CD4-positive, CD25-positive, alpha-beta regulatory T cell (primary cell): Measurements from ENCODE around the gene GIMD1. TPM values are rescaled to one million over a fixed set of nuclear protein-coding genes. Genes with fewer than 3 reads are reported as not detected.
"Not testable (repeated sequence)": the region's sequence is repeated elsewhere in the genome, so short reads cannot be mapped to it uniquely, and the experiment has no call there.

Source experiments
- ATAC-seq, 2 donors: fragments of 150-1000 bp; cut with Tn5 transposase; one replicate each; pipeline ENCODE4 v1.10.0; 2021; ENCODE audit warnings: low read depth in 2 of 2, moderate number of reproducible peaks in 2 of 2, moderate library complexity in 1 of 2
- DNase-seq, 3 donors: peaks; one replicate each; pipeline versions ENCODE4 v3.0.0 to v3.0.0-alpha.2; 2012 to 2022; ENCODE audit warnings: mixed read lengths in 1 of 3
- H3K27ac ChIP-seq: one replicate; pipeline ENCODE4 v1.7.0; 2013; ENCODE audit warnings: mild to moderate bottlenecking, low read length; ENCODE audit not compliant: insufficient read depth, poor library complexity, severe bottlenecking
- H3K27me3 ChIP-seq: one replicate; pipeline ENCODE4 v1.7.0; 2013; ENCODE audit warnings: low read length; ENCODE audit not compliant: control insufficient read depth, insufficient read depth
- H3K36me3 ChIP-seq: one replicate; pipeline ENCODE4 v1.7.0; 2013; ENCODE audit warnings: mild to moderate bottlenecking, low read length, moderate library complexity; ENCODE audit not compliant: control insufficient read depth, insufficient read depth
- H3K4me1 ChIP-seq: 2 replicates; pipeline ENCODE4 v1.7.0; 2013; ENCODE audit warnings: mild to moderate bottlenecking, low read length; ENCODE audit not compliant: insufficient read depth, control insufficient read depth, poor library complexity, severe bottlenecking
- H3K4me3 ChIP-seq: one replicate; pipeline ENCODE4 v1.7.0; 2013; ENCODE audit warnings: low read depth, mild to moderate bottlenecking, low read length, moderate library complexity
- H3K9me3 ChIP-seq, 2 experiments: 1 replicate in 1 of 2; 2 replicates in 1 of 2; pipeline ENCODE4 v1.7.0; 2013; ENCODE audit warnings: low read length in 2 of 2, mild to moderate bottlenecking in 1 of 2, moderate library complexity in 1 of 2; ENCODE audit not compliant: control insufficient read depth in 2 of 2
- H3K27ac Mint-ChIP-seq, 3 donors: one replicate each; pipeline ENCODE4 v1.8.0; 2020 to 2022; ENCODE audit warnings: mild to moderate bottlenecking in 3 of 3, mixed read lengths in 3 of 3, moderate library complexity in 2 of 3
- H3K27me3 Mint-ChIP-seq: one replicate; pipeline ENCODE4 v1.8.0; 2022; ENCODE audit warnings: mild to moderate bottlenecking, mixed read lengths
- H3K36me3 Mint-ChIP-seq: one replicate; pipeline ENCODE4 v1.8.0; 2020; ENCODE audit warnings: mixed read lengths
- H3K4me1 Mint-ChIP-seq, 4 donors: one replicate each; pipeline ENCODE4 v1.8.0; 2020 to 2022; ENCODE audit warnings: mixed read lengths in 4 of 4, mild to moderate bottlenecking in 1 of 4
- H3K4me3 Mint-ChIP-seq, 4 donors: one replicate each; pipeline ENCODE4 v1.8.0; 2020 to 2022; ENCODE audit warnings: mild to moderate bottlenecking in 4 of 4, mixed read lengths in 4 of 4, moderate library complexity in 3 of 4
- H3K9me3 Mint-ChIP-seq, 7 donors: one replicate each; pipeline ENCODE4 v1.8.0; 2020 to 2022; ENCODE audit warnings: mixed read lengths in 7 of 7, mild to moderate bottlenecking in 3 of 7, moderate library complexity in 2 of 7
- polyA plus RNA-seq, 4 donors: library from polyadenylated mRNA; unstranded; fragments of 300-500 nt; fragmentation: Illumina TruSeq; gene quantifications; one replicate each; pipeline ENCODE4 v1.2.3, GENCODE V29; 2021
- total RNA-seq: library from RNA; stranded (reverse); gene quantifications from one replicate; pipeline ENCODE4 v1.2.3, GENCODE V29; 2022

The GIMD1 gene
- total and polyA plus RNA-seq, 5 donors from 2014 or later: not detected

DNA sequence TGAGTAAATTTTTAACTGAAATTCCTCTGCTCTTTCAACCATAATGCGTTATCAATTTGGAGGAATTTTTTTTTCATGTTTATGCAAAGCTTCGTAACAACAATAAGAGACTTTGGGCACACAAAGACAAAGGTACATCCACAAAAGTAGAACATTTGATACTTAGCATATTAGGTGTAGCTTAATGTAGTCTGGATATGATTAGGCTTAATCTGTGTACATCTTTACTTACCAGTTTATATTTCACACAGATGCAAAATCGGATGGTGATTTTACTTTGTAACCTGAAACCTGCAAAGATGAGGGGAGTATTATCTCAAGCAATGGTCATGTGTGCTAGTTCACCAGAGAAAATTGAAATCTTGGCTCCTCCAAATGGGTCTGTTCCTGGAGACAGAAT lies 32.0 kb downstream of the GIMD1 start:
- Histone ChIP-seq H3K4me1 (peaks cover 11% of the 10 kb centered on the region), H3K36me3 (peaks cover 81% of the 10 kb centered on the region), H3K4me3 (no peak overlapping the region), H3K27me3 (no peaks in the 10 kb centered on the region), H3K27ac (no peak overlapping the region), H3K9me3 (peaks cover 4 to 11% of the 10 kb centered on the region in 2 experiments)
- Mint-ChIP-seq H3K4me1 (peaks cover 21 to 45% (median 36%) of the 10 kb centered on the region in 4 donors), H3K4me3 (no peak overlapping the region), H3K27me3 (no peaks in the 10 kb centered on the region), H3K9me3 (peaks cover 0 to 14% (median 9%) of the 10 kb centered on the region in 7 donors), H3K36me3 (peaks cover 76% of the 10 kb centered on the region), H3K27ac (no peak overlapping the region)
- DNase-seq: no peak
- ATAC-seq: no peak

GRCh38 chr4:106334741-106335470 lies 33.7 kb downstream of the GIMD1 start:
- H3K27ac ChIP-seq: no peak overlapping the region
- no peak overlapping the region for H3K4me3 ChIP-seq
- no peak overlapping the region for H3K4me3 Mint-ChIP-seq
- H3K9me3 Mint-ChIP-seq: peaks cover 0 to 14% (median 5%) of the 10 kb centered on the region in 7 donors
- H3K36me3 Mint-ChIP-seq: peaks cover 64% of the 10 kb centered on the region
- H3K27me3 Mint-ChIP-seq: no peaks in the 10 kb centered on the region
- DNase-seq (no peak), ATAC-seq (no peak)
- H3K4me1 ChIP-seq: no peaks in the 10 kb centered on the region
- H3K36me3 ChIP-seq: peaks cover 89% of the 10 kb centered on the region
- peaks cover 10 to 35% (median 23%) of the 10 kb centered on the region in 4 donors for H3K4me1 Mint-ChIP-seq
- H3K27ac Mint-ChIP-seq: peak overlapping the region in 2 of 3 donors; percentile 6 to 54
- peaks cover 4 to 11% of the 10 kb centered on the region in 2 experiments for H3K9me3 ChIP-seq
- no peaks in the 10 kb centered on the region for H3K27me3 ChIP-seq

- Mint-ChIP-seq H3K27me3 (no peaks in the 10 kb centered on the region), H3K36me3 (peaks cover 56% of the 10 kb centered on the region), H3K9me3 (peaks cover 0 to 14% (median 4%) of the 10 kb centered on the region in 7 donors), H3K4me3 (no peak overlapping the region), H3K4me1 (peaks cover 10 to 34% (median 24%) of the 10 kb centered on the region in 4 donors), H3K27ac (no peak overlapping the region)
- Histone ChIP-seq H3K4me3 (no peak overlapping the region), H3K36me3 (peaks cover 92% of the 10 kb centered on the region), H3K9me3 (peaks cover 4 to 10% of the 10 kb centered on the region in 2 experiments), H3K27me3 (no peaks in the 10 kb centered on the region), H3K27ac (no peak overlapping the region), H3K4me1 (no peaks in the 10 kb centered on the region)
- no peak for ATAC-seq
- no peak for DNase-seq
These were observed 35.4 kb downstream of the GIMD1 start for GRCh38 chr4:106333186-106333585.

GRCh38 chr4:106329041-106329618 lies 39.4 kb downstream of the GIMD1 start:
- H3K36me3 ChIP-seq: peaks cover 85% of the 10 kb centered on the region

GRCh38 chr4:106325800-106326199 lies 42.8 kb downstream of the GIMD1 start:
- no peaks in the 10 kb centered on the region for H3K9me3 Mint-ChIP-seq
- DNase-seq: no peak
- peaks cover 20% of the 10 kb centered on the region for H3K36me3 Mint-ChIP-seq
- peaks cover 54% of the 10 kb centered on the region for H3K36me3 ChIP-seq
- no peaks in the 10 kb centered on the region for H3K9me3 ChIP-seq
- no peak for ATAC-seq
- peak overlapping the region; percentile 33 for H3K27ac ChIP-seq
- peaks cover 17 to 39% (median 24%) of the 10 kb centered on the region in 4 donors for H3K4me1 Mint-ChIP-seq
- no peak overlapping the region for H3K4me3 Mint-ChIP-seq
- no peaks in the 10 kb centered on the region for H3K27me3 Mint-ChIP-seq
- H3K27ac Mint-ChIP-seq: no peak overlapping the region
- peaks cover 10% of the 10 kb centered on the region for H3K4me1 ChIP-seq
- H3K27me3 ChIP-seq: no peaks in the 10 kb centered on the region
- H3K4me3 ChIP-seq: no peak overlapping the region

More at GRCh38 chr4:106329041-106329618, 39.4 kb downstream of the GIMD1 start:
- no peaks in the 10 kb centered on the region for H3K27me3 Mint-ChIP-seq
- Histone ChIP-seq H3K4me3 (no peak overlapping the region), H3K27ac (peak overlapping the region; percentile 23), H3K27me3 (no peaks in the 10 kb centered on the region), H3K9me3 (no peaks in the 10 kb centered on the region), H3K4me1 (no peaks in the 10 kb centered on the region)
- no peak overlapping the region for H3K27ac Mint-ChIP-seq
- no peak overlapping the region for H3K4me3 Mint-ChIP-seq
- H3K9me3 Mint-ChIP-seq: no peaks in the 10 kb centered on the region
- peak; percentile 60 to 79 for ATAC-seq
- peaks cover 34% of the 10 kb centered on the region for H3K36me3 Mint-ChIP-seq
- DNase-seq: peak in 2 of 3 donors; percentile 40 to 62
- peaks cover 11 to 33% (median 22%) of the 10 kb centered on the region in 4 donors for H3K4me1 Mint-ChIP-seq

DNA sequence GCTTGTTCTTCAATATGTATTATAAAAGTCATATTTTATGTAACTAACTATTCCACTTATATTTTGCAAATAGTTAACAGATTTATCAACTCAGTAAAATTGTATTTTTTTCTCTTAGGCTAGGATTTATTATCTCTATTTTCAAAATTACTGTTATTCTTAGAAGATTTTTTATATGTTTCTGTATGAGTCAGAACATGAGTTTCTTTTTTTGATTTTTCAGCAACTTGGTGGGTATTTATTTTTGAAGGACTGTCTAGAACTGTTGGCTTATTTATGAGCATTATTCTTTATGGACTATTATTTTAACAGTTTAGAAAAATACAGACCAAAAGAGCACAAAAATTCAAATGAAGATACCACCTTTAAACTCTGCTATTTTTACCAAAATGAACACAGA lies 45.5 kb downstream of the GIMD1 start:
- H3K27ac Mint-ChIP-seq: peak overlapping the region in 1 of 3 donors; percentile 10
- DNase-seq (peak in 1 of 3 donors; percentile 11), ATAC-seq (no peak)
- peaks cover 23% of the 10 kb centered on the region for H3K36me3 Mint-ChIP-seq
- Histone ChIP-seq H3K4me3 (no peak overlapping the region), H3K27me3 (no peaks in the 10 kb centered on the region), H3K4me1 (peaks cover 21% of the 10 kb centered on the region), H3K36me3 (peaks cover 38% of the 10 kb centered on the region), H3K9me3 (no peaks in the 10 kb centered on the region), H3K27ac (peak overlapping the region; percentile 30)
- H3K4me3 Mint-ChIP-seq: peak overlapping the region in 3 of 4 donors; percentile 41 to 66 (median 47)
- peaks cover 0 to 1% (median 0%) of the 10 kb centered on the region in 7 donors for H3K9me3 Mint-ChIP-seq
- H3K4me1 Mint-ChIP-seq: peaks cover 19 to 34% (median 29%) of the 10 kb centered on the region in 4 donors
- no peaks in the 10 kb centered on the region for H3K27me3 Mint-ChIP-seq

DNA sequence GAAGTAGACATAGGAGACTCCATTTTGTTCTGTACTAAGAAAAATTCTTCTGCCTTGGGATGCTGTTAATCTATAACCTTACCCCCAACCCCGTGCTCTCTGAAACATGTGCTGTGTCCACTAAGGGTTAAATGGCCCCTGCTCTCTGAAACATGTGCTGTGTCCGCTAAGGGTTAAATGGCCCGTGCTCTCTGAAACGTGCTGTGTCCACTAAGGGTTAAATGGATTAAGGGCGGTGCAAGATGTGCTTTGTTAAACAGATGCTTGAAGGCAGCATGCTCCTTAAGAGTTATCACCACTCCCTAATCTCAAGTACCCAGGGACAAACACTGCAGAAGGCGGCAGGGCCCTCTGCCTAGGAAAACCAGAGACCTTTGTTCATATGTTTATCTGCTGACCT lies 46.8 kb downstream of the GIMD1 start:
- H3K27me3 ChIP-seq, DNase-seq, H3K9me3 Mint-ChIP-seq, H3K27me3 Mint-ChIP-seq, ATAC-seq, H3K27ac ChIP-seq, H3K9me3 ChIP-seq, H3K4me3 ChIP-seq: not testable (repeated sequence)
- H3K4me3 Mint-ChIP-seq: peak overlapping the region in 2 of 4 donors; percentile 59 to 68
- peak overlapping the region in 2 of 3 donors; percentile 36 to 82 for H3K27ac Mint-ChIP-seq
- peaks cover 14 to 34% (median 26%) of the 10 kb centered on the region in 4 donors for H3K4me1 Mint-ChIP-seq
- peaks cover 25% of the 10 kb centered on the region for H3K36me3 ChIP-seq
- peaks cover 17% of the 10 kb centered on the region for H3K36me3 Mint-ChIP-seq
- peaks cover 34% of the 10 kb centered on the region for H3K4me1 ChIP-seq
